DND-41 (cell line): ENCODE data around the gene CYP3A4.
A peak's percentile ranks its signal among the peaks of the same experiment; 100 is the strongest.
"Not testable (repeated sequence)": the region's sequence is repeated elsewhere in the genome, so short reads cannot be mapped to it uniquely, and the experiment has no call there.

Source experiments
- ATAC-seq: fragments of 200-7000 bp; cut with Tn5 transposase; 3 replicates; pipeline ENCODE4 v1.9.1; 2021; ENCODE audit warnings: low read depth; ENCODE audit not compliant: insufficient read depth
- DNase-seq: peaks from one replicate; pipeline ENCODE4 v3.0.0-alpha.2; 2020
- H2AFZ ChIP-seq: 2 replicates; pipeline ENCODE4 v1.6.0; 2012; ENCODE audit warnings: low read depth, low read length
- H3K27ac ChIP-seq: 2 replicates; pipeline ENCODE4 v1.5.1; 2012; ENCODE audit warnings: low read length, inconsistent platforms
- H3K27me3 ChIP-seq: fragments of 200-600 bp; sonication (generic); 2 replicates; pipeline ENCODE4 v1.6.0; 2012; ENCODE audit warnings: low read length, mild to moderate bottlenecking, inconsistent platforms; ENCODE audit not compliant: insufficient read depth, poor library complexity
- H3K36me3 ChIP-seq: 2 replicates; pipeline ENCODE4 v1.5.1; 2012; ENCODE audit warnings: low read length, inconsistent platforms; ENCODE audit not compliant: insufficient read depth
- H3K4me1 ChIP-seq: 2 replicates; pipeline ENCODE4 v1.5.1; 2012; ENCODE audit warnings: mild to moderate bottlenecking, low read length; ENCODE audit not compliant: insufficient read depth
- H3K4me2 ChIP-seq: 2 replicates; pipeline ENCODE4 v1.6.0; 2012; ENCODE audit warnings: mild to moderate bottlenecking, moderate library complexity, low read length, inconsistent platforms; ENCODE audit not compliant: insufficient read depth
- H3K4me3 ChIP-seq, 2 experiments: fragments of 200-600 bp in 1 of 2; shearing (Covaris generic) in 1 of 2; 2 replicates each; pipeline ENCODE4 v1.5.1; 2012 to 2016; ENCODE audit warnings: inconsistent platforms in 2 of 2, low read length in 2 of 2, mild to moderate bottlenecking in 2 of 2, low read depth in 1 of 2, moderate library complexity in 1 of 2
- H3K79me2 ChIP-seq: 2 replicates; pipeline ENCODE4 v1.6.0; 2012; ENCODE audit warnings: low read length, inconsistent platforms; ENCODE audit not compliant: insufficient read depth
- H3K9ac ChIP-seq: 2 replicates; pipeline ENCODE4 v1.6.0; 2012; ENCODE audit warnings: low read depth, mild to moderate bottlenecking, inconsistent platforms, low read length, moderate library complexity
- H3K9me3 ChIP-seq: 2 replicates; pipeline ENCODE4 v1.5.1; 2012; ENCODE audit warnings: low read length, moderate library complexity, mild to moderate bottlenecking, inconsistent platforms; ENCODE audit not compliant: insufficient read depth, severe bottlenecking
- H4K20me1 ChIP-seq: 2 replicates; pipeline ENCODE4 v1.6.0; 2012; ENCODE audit warnings: low read length; ENCODE audit not compliant: insufficient read depth
- EZH2 ChIP-seq: IDR thresholded peaks from 3 replicates; pipeline ENCODE4 v1.6.1; 2012; ENCODE audit warnings: borderline replicate concordance, low read depth, mild to moderate bottlenecking, moderate library complexity, low read length, inconsistent platforms; ENCODE audit not compliant: severe bottlenecking
- TF ChIP-seq, protein P1 (sequence below): IDR thresholded peaks from 2 replicates; pipeline ENCODE4 v1.5.1; 2012; ENCODE audit warnings: borderline replicate concordance, low read length, moderate library complexity, mild to moderate bottlenecking; ENCODE audit not compliant: poor library complexity, severe bottlenecking; ENCODE audit errors: extremely low read depth

The CYP3A4 gene

GRCh38 chr7:99730238-99730810 lies 53.7 kb downstream of the CYP3A4 start:
- H3K4me3 ChIP-seq = no peak overlapping the region
- ATAC-seq (peak; percentile 45; the same call in 1 of the 3 replicates), DNase-seq (no peak)
- no peaks in the 10 kb centered on the region for H3K79me2 ChIP-seq
- peaks cover 6% of the 10 kb centered on the region; the same call in 1 of the 2 replicates for H3K4me1 ChIP-seq
- TF ChIP-seq, protein P1, sequence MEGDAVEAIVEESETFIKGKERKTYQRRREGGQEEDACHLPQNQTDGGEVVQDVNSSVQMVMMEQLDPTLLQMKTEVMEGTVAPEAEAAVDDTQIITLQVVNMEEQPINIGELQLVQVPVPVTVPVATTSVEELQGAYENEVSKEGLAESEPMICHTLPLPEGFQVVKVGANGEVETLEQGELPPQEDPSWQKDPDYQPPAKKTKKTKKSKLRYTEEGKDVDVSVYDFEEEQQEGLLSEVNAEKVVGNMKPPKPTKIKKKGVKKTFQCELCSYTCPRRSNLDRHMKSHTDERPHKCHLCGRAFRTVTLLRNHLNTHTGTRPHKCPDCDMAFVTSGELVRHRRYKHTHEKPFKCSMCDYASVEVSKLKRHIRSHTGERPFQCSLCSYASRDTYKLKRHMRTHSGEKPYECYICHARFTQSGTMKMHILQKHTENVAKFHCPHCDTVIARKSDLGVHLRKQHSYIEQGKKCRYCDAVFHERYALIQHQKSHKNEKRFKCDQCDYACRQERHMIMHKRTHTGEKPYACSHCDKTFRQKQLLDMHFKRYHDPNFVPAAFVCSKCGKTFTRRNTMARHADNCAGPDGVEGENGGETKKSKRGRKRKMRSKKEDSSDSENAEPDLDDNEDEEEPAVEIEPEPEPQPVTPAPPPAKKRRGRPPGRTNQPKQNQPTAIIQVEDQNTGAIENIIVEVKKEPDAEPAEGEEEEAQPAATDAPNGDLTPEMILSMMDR = no peak
- no peak for TF ChIP-seq EZH2
- H3K4me2 ChIP-seq = no peak overlapping the region
- H3K27me3 ChIP-seq = no peaks in the 10 kb centered on the region
- H3K27ac ChIP-seq = no peak overlapping the region
- no peaks in the 10 kb centered on the region for H4K20me1 ChIP-seq
- H3K9ac ChIP-seq = no peak overlapping the region
- no peaks in the 10 kb centered on the region for H3K36me3 ChIP-seq
- no peak overlapping the region for H2AFZ ChIP-seq
- no peaks in the 10 kb centered on the region for H3K9me3 ChIP-seq

DNA sequence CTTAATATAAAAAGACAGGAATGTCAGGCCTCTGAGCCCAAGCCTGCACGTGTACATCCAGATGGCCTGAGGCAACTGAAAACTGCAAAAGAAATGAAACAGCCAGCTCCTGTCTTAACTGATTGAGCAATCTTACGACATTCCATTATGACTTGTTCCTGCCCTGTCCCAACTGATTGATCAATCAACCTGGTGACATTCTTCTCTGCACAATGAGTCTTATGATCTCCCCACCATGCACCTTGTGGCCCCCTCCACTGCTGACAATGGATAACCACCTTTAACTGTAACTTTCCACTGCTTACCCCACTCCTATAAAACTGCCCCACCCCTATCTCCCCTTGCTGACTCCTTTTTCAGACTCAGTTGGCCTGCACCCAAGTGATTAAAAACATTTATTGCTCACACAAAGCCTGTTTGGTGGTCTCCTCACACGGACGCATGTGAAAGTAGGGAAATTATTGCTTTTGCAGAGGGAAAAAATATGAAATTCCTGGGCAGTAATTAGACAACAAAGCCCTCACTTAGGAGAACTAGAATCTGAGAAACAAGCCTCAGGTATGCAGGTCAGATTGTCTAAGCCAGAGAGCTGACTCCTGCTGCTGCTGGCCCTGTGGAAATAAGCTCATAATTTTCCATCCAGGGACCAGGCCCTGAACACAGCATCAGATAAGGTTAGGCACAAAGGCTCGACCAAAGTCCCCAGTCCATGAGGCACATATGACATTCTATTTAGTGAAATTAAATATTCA lies 54.3 kb downstream of the CYP3A4 start:
- H3K4me1 ChIP-seq = peaks cover 6% of the 10 kb centered on the region; the same call in 1 of the 2 replicates
- H4K20me1 ChIP-seq = no peaks in the 10 kb centered on the region
- no peaks in the 10 kb centered on the region for H3K36me3 ChIP-seq
- no peaks in the 10 kb centered on the region for H3K27me3 ChIP-seq
- no peak overlapping the region for H3K4me2 ChIP-seq
- no peak overlapping the region for H3K9ac ChIP-seq
- H3K4me3 ChIP-seq = no peak overlapping the region
- H3K27ac ChIP-seq = no peak overlapping the region
- ATAC-seq (no peak), DNase-seq (no peak)
- no peak overlapping the region for H2AFZ ChIP-seq
- TF ChIP-seq EZH2 = no peak
- TF ChIP-seq, protein P1 = no peak
- no peaks in the 10 kb centered on the region for H3K9me3 ChIP-seq
- no peaks in the 10 kb centered on the region for H3K79me2 ChIP-seq

- no peak overlapping the region for H2AFZ ChIP-seq
- H3K27ac ChIP-seq = no peak overlapping the region
- DNase-seq (no peak), ATAC-seq (no peak)
- no peaks in the 10 kb centered on the region for H3K27me3 ChIP-seq
- H3K9ac ChIP-seq = no peak overlapping the region
- H3K4me1 ChIP-seq = peaks cover 6% of the 10 kb centered on the region; the same call in 1 of the 2 replicates
- H3K79me2 ChIP-seq = no peaks in the 10 kb centered on the region
- no peaks in the 10 kb centered on the region for H4K20me1 ChIP-seq
- H3K4me2 ChIP-seq = no peak overlapping the region
- no peak overlapping the region for H3K4me3 ChIP-seq
- TF ChIP-seq, protein P1 = no peak
- no peak for TF ChIP-seq EZH2
- H3K36me3 ChIP-seq = no peaks in the 10 kb centered on the region
- no peaks in the 10 kb centered on the region for H3K9me3 ChIP-seq
Measured at GRCh38 chr7:99728615-99729014, 55.4 kb downstream of the CYP3A4 start.

DNA sequence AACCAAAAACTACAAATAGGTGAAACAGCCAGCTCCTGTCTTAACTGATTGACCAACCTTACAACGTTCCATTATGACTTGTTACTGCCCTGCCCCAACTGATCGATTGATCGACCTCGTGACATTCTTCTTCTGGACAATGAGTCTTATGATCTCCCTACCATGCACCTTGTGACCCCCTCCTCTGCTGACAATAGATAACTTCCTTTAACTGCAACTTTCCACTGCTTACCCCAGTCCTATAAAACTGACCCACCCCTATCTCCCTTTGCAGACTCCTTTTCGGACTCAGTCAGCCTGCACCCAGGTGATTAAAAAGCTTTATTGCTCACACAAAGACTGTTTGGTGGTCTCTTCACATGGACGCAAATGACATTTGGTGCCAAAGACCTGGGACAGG lies 60.8 kb downstream of the CYP3A4 start:
- ATAC-seq, H2AFZ ChIP-seq, H3K4me2 ChIP-seq, H3K36me3 ChIP-seq, H3K4me3 ChIP-seq, H3K27ac ChIP-seq, H4K20me1 ChIP-seq, DNase-seq, H3K9ac ChIP-seq, H3K9me3 ChIP-seq, H3K27me3 ChIP-seq, H3K79me2 ChIP-seq: not testable (repeated sequence)
- peaks cover 16% of the 10 kb centered on the region for H3K4me1 ChIP-seq
